Thyroid gland (tissue), 4 donors: ENCODE results near the gene CTSV.
"Not testable (repeated sequence)": the region's sequence is repeated elsewhere in the genome, so short reads cannot be mapped to it uniquely, and the experiment has no call there.

ENCODE experiments used
- POLR2A ChIP-seq, 2 donors: fragments of 450-650 bp; IDR thresholded peaks; one replicate each; pipeline ENCODE4 v1.6.1; 2017; ENCODE audit warnings: antibody characterized with exemption in 2 of 2, mild to moderate bottlenecking in 2 of 2, moderate library complexity in 1 of 2
- TF ChIP-seq, protein P1 (sequence below), 6 experiments: fragments of 200-600 bp in 3 of 6; fragments of 450-650 bp in 3 of 6; sonication (generic) in 3 of 6; IDR thresholded peaks; one replicate each; pipeline ENCODE4 v1.5.1; 2016 to 2019; ENCODE audit warnings: antibody characterized with exemption in 6 of 6, mild to moderate bottlenecking in 2 of 6, inconsistent platforms in 1 of 6, moderate library complexity in 1 of 6

DNA sequence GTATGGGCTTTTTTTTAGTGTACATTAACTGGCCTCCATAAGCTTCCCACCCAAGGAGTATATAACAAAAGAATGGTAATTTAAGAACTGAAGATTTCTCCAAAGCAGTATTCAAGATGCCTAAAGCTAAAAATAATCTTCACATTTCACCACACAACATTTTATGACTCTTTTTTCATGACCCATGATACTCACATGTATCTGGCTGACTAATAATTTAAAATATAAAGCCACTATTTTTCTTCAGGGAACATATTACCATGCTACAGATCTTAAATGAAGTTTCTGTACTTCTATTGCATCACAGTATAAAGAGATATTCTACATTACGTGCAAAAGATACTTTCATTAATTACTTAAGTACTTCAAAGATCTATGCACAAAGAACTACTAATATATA is 39.2 kb downstream of the CTSV start:
- TF ChIP-seq, protein P1, sequence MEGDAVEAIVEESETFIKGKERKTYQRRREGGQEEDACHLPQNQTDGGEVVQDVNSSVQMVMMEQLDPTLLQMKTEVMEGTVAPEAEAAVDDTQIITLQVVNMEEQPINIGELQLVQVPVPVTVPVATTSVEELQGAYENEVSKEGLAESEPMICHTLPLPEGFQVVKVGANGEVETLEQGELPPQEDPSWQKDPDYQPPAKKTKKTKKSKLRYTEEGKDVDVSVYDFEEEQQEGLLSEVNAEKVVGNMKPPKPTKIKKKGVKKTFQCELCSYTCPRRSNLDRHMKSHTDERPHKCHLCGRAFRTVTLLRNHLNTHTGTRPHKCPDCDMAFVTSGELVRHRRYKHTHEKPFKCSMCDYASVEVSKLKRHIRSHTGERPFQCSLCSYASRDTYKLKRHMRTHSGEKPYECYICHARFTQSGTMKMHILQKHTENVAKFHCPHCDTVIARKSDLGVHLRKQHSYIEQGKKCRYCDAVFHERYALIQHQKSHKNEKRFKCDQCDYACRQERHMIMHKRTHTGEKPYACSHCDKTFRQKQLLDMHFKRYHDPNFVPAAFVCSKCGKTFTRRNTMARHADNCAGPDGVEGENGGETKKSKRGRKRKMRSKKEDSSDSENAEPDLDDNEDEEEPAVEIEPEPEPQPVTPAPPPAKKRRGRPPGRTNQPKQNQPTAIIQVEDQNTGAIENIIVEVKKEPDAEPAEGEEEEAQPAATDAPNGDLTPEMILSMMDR (IDR thresholded peaks at IDR 0.05), result not testable (repeated sequence)
- TF ChIP-seq POLR2A (IDR thresholded peaks at IDR 0.05), result not testable (repeated sequence)
